Dedifferentiated amniotic fluid mesenchymal stem cell (primary cell): ENCODE measurements around the gene MYH10.
A peak's percentile ranks its signal among the peaks of the same experiment; 100 is the strongest.

Experiments used
- DNase-seq: peaks from one replicate; pipeline ENCODE4 v3.0.0-alpha.2; 2016; ENCODE audit errors: extremely low spot score

Gene MYH10

GRCh38 chr17:8649157-8650118 lies 18.9 kb upstream of the MYH10 start:
- DNase-seq, result peak; percentile 90

GRCh38 chr17:8647956-8648355 lies 17.4 kb upstream of the MYH10 start:
- DNase-seq, result no peak

- DNase-seq, result no peak
These were observed 16.7 kb upstream of the MYH10 start for GRCh38 chr17:8647202-8647601.

- DNase-seq, result no peak
These were observed 14.0 kb upstream of the MYH10 start for GRCh38 chr17:8644507-8644902.

- no peak for DNase-seq
These were observed 13.5 kb upstream of the MYH10 start for GRCh38 chr17:8643855-8644506.

- no peak for DNase-seq
These were observed 9.2 kb upstream of the MYH10 start for GRCh38 chr17:8639709-8640108.

- DNase-seq, result no peak
These were observed 1.5 kb upstream of the MYH10 start for GRCh38 chr17:8632061-8632460.

GRCh38 chr17:8631554-8631877 lies 991 bp upstream of the MYH10 start:
- DNase-seq, result no peak

GRCh38 chr17:8630802-8631553 lies 453 bp upstream of the MYH10 start:
- peak; percentile 100 for DNase-seq

GRCh38 chr17:8629371-8630226 lies 926 bp downstream of the MYH10 start:
- DNase-seq, result no peak

GRCh38 chr17:8628609-8629169 lies 1.8 kb downstream of the MYH10 start:
- no peak for DNase-seq

GRCh38 chr17:8628172-8628571 lies 2.4 kb downstream of the MYH10 start:
- no peak for DNase-seq

GRCh38 chr17:8623591-8623990 lies 6.9 kb downstream of the MYH10 start:
- peak; percentile 7 for DNase-seq

GRCh38 chr17:8622191-8622590 lies 8.3 kb downstream of the MYH10 start:
- DNase-seq, result no peak

- DNase-seq, result peak; percentile 7
These were observed 8.9 kb downstream of the MYH10 start for GRCh38 chr17:8621585-8621984.

- no peak for DNase-seq
These were observed 11.2 kb downstream of the MYH10 start for GRCh38 chr17:8619294-8619693.

GRCh38 chr17:8618825-8619224 lies 11.7 kb downstream of the MYH10 start:
- DNase-seq, result no peak

- DNase-seq, result no peak
These were observed 15.5 kb downstream of the MYH10 start for GRCh38 chr17:8614988-8615387.

GRCh38 chr17:8611619-8612298 lies 18.8 kb downstream of the MYH10 start:
- no peak for DNase-seq

GRCh38 chr17:8611137-8611536 lies 19.4 kb downstream of the MYH10 start:
- peak; percentile 63 for DNase-seq

GRCh38 chr17:8610558-8610957 lies 20.0 kb downstream of the MYH10 start:
- DNase-seq, result no peak
